Superior temporal gyrus (tissue), 1 donor: ENCODE data around the gene BRI3.

Experiments
- DNase-seq: peaks from one replicate; pipeline ENCODE4 v3.0.0-alpha.2; 2016; ENCODE audit errors: extremely low spot score

Gene BRI3

DNA sequence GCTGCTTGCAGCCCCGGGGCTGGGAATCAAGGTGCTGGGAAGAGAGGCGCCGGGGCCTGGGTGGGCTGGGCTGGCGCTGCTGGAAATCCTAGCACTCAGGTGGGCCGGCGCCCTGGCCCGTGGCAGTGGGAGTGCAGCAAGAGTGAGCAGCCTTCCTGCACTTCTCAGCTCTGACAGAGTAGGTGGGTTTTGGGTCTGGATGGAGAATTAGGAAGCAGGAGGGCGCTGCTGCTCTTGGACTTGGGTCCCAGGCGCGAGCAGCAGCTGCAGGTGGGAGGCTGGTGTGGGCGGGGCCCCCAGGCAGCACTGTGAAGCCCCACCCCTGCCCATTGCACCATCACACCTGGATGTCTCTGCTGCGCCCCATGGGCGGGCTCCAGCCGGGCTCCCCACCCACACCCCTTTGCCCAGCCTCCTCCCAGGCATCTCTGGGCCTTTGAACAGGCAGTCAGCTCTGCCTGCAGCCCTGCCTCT is 6.0 kb downstream of the BRI3 start:
- no peak for DNase-seq

DNA sequence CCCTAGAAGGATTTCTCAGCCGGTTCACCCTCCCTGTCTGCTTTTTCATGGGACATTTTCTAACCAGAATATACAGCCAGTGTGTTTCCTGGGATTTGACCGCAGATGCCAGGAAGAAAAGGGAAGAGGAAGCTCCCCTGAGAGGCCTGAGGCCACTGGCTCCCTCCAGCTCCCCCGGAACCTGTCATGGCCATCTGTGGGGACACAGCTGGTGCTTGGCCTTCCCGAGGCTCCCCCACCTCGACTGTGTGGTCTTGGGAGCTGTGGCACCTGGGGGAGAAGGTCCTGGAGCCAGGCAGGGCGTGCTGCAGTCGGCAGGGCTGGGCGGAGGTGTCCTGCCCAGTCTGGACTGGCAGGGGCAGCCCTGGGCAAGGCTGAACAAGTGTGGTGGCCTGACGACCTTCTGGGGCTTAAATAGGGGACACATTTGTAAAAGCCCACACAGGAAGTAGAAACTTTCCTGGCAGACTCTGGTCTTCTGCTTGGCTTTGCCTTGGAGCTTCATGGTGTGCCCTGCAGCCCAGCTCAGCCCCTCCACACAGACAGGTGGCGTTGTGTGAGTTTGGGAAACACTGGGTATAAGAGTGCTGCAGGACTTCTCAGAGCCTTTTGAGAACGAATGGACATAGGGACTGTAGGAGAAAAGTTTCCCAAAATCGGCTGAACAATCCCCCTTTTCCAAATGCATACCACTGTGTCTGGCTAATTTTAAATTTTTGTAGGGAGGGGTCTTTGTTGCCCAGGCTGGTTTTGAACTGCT is 6.8 kb downstream of the BRI3 start:
- no peak for DNase-seq

- no peak for DNase-seq
Observed at GRCh38 chr7:98289333-98289875, 7.9 kb downstream of the BRI3 start.

- no peak for DNase-seq
Observed at GRCh38 chr7:98291717-98292116, 10.2 kb downstream of the BRI3 start.

GRCh38 chr7:98293265-98293664 is 11.8 kb downstream of the BRI3 start:
- DNase-seq: no peak

DNA sequence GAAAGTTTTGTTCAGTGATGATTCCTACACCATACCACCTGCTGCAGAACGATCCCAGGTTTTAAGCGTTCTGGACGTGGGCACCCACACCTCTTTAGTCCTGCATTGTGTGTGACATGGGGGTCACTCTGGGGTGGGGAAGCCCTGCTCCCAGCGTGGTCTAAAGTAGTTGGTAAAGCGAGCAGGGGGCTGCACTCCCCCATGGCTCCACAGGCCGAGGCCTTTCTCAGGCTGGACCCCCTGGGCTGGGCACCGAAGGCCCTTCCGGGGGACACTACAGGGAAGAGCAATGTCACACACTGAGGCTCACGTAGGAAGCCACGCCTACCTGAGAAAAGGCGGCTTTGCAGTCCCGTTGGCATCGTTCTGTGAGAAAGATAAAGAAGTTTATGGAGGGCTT is 12.3 kb downstream of the BRI3 start:
- no peak for DNase-seq

DNA sequence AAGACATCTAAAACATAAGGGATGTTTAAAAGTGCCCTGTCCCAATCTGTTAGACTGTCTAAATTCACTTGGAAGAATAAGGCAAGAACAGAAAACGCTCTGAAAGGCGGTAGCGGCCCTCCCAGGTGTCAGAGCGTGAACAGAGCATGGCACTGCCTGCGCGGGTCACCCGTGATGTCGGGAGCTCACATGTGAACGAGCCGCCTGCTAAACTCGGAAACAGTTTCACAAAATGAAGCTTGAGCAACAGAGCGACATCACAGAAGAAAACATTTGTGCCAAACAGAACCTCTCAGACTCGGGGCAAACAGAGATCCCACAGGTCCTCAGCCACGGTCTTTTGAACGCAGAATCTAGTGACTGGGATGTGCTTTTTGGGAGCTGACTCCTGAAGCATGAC is 12.8 kb downstream of the BRI3 start:
- DNase-seq: no peak

DNA sequence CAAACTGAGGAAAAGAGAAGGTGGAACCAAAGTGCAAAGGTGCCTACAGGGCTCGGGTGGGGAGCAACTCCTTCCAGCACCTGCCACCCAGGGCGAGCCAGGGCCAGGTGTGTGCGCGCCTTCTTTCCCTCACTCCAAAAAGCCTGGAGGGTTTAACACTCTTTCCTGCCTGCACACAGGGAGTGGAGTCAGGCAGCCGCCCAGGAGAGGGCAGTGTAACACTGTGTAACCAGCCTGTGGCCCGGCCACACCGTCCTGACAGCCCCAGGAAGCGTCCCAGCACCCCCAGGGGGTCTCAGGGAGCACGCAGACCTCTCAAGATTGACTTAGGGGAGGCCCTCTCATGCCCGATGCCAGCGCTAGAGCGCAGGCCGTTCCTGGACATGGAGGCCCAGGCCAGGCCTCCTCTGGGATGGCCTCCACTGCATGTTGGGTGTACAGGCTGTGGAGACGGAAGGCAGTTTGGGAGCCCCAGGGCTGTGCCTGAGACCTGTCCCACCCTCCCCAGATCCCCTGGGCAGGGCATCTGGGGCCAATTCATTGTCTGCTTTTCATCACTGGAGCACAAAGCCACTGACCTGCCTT is 13.4 kb downstream of the BRI3 start:
- no peak for DNase-seq

DNA sequence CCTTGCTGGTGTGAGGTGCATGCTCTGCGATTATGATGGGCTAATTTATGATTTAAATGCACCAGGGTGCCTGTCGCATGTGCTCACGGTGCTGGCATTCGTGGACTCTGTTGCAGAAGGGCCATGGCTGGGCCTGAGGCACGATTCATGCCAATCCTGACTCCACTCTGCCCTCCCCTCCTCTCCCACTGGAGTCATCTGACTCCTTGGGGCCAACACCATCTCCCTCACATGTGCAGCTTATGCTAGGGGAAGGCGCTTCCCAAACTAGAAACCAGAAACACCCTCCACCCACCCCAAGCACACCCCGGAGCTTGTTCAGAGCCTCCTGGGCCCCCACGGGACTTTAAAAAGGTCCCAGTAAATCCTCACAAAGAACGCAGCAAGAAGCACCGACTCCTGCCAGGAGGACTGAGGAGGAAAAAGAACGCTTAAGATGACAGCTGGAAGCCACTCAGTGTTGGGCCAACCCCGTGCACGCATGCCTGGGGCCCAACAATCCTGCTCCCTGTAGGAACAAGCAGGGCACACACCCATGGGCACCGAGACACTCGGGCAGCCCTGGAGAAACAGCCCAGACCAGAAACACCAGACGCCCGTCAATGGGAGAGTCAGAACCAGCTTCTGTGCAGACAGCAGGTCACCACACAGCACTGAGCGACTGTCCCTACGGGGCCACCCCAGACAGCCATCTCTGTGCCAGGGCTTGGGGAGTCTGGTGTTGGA is 14.1 kb downstream of the BRI3 start:
- no peak for DNase-seq

- no peak for DNase-seq
Observed at GRCh38 chr7:98296833-98297232, 15.3 kb downstream of the BRI3 start.

GRCh38 chr7:98297626-98298286 is 16.3 kb downstream of the BRI3 start:
- DNase-seq: no peak

DNA sequence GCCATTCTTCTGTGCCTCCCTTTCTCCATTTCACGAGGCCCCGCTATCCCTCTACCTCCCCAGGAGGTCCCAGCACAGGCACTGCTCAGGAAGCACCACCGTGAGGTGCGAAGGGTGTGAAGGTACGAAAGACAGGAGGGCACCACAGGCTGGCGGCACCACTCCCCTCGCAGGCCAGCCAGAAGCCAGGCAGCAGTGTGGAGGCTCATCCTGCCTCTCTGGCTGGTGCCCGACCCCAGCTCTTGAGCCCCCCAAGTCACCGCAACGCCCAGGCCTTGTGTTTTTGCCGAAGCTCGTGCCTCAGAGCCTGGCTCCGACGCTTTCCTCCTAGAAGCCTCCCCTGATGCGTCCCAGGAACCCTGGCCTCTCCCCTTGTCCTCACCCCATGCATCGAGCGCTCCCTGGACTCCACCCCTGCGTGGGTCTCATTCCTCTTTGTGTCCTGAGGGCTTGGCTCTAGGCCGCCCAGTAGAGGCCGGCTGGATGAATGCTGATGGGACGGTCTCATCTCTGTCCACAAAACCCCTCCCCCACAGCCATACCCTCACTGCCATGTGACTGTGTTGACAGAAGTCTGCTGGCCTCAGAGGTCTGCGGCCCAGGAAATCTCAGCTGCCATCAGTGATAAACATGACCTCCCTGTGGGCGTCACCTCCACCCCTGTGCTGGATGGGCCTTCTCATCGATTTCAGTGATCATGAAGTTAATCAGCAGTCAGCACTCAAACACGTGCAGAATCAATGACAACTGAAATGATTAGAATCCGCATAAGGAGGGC is 19.3 kb downstream of the BRI3 start:
- DNase-seq: no peak

DNA sequence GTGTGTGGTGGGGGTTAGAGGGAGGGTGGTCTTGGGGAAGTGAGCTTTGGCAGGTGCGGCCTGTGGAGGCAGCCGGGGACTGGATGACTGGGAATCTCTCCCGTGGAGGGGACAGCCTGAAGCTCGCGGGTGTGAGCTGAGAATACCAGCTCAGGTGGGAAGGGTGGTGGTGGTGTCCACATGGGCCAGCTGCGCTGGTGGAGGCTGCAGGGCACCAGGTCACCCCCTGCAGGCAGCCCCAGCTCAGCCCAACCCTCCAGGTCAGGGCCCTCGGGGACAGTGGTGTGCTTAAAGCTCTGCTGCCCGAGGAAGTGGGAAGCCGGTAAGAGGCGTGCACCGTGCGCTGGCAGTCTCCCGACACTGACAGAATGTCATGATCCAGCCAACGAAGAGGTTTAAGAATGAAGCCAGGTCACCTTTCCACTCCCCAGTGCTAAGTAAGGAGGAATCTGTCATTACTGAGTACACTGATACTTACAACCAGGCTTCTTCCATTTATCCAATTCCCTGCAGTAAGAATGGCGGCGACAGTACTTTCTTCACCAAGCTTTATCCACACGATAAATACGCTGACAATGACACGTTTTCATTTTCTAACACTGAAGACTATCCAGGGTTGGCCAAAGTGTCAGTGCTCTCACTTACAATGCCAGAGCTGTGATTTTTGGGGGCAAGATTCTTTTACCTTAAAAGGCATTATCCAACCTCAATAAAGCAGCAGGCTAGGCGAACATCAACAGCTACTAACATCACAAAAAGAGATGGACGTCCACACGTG is 20.4 kb downstream of the BRI3 start:
- no peak for DNase-seq

DNA sequence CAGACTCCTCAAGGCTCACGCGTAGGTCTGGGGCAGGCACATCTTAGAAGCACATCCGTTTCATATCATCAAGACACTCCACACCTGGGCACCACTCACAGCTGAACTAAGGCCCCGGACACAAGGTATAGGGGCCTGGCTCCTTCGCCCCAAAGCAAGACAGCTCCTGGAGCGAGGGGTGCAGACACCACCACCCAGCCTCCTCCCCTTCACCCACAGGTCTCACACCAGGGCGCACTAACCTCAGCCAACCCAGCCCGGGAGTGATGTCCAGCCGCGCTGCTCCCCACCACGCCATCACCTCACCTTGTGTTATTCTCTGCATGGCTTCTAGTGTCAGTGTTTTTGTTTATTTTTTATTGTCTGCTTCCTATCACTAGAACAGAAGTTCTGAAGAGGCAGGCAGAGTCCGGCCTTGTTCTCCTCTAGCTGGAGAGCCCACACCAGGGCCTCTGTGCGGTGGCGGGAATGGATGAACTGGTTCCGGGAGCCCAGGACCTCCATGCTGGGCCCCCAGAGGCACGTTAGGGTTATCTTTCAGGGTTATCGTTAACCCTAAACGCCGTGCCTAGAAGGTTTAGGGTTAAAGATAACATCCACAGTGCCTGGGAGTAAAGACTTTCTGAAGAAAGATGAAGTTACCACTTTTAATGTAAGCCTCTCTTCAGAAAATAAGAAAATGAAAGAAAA is 21.8 kb downstream of the BRI3 start:
- DNase-seq: no peak

DNA sequence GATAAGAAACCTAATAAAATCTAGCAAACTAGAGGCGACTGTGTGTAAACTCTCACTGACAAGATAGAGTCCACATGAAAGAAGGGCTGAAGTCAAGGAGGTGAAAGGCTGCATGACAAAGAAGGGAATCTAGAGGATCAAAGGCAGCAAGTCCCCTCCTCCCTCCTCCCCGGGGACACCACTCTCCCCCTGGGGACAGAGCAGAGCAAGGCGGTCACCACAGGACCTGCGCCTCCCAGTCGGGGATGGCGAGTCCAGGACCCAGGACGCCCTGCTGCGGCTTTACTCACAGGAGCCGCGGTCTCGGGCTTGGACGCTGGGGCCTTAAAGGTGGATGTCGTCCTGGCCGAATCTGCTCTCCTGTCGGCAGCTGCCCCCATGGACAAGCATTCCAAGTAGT is 22.4 kb downstream of the BRI3 start:
- DNase-seq: no peak

GRCh38 chr7:98305951-98306535 is 24.6 kb downstream of the BRI3 start:
- DNase-seq: no peak

- no peak for DNase-seq
Observed at GRCh38 chr7:98307971-98308466, 26.5 kb downstream of the BRI3 start.

DNA sequence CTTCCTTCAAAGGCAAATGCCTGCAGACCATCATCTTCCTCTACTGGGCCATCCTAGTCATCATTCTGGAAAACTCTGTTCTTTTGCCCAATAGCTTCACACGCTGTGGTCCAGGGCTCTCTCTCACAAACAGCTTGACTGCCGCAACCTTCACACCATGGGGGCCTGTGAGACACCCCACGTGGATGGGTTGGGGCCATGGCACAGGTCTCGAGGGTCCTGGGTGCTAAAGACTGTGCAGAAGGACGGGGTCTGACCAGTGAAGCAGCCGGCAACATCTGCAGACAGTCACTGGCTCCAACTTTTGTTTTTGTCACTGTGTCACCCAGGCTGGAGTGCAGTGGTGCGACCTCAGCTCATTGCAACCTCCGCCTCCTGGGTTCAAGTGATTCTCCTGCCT is 28.1 kb downstream of the BRI3 start:
- no peak for DNase-seq

- DNase-seq: no peak
Observed at GRCh38 chr7:98312201-98312600, 30.7 kb downstream of the BRI3 start.
